ENCODE data around the gene CROCC.
A peak's percentile ranks its signal among the peaks of the same experiment; 100 is the strongest.
"Not testable (repeated sequence)": the region's sequence is repeated elsewhere in the genome, so short reads cannot be mapped to it uniquely, and the experiment has no call there.

The CROCC gene

DNA sequence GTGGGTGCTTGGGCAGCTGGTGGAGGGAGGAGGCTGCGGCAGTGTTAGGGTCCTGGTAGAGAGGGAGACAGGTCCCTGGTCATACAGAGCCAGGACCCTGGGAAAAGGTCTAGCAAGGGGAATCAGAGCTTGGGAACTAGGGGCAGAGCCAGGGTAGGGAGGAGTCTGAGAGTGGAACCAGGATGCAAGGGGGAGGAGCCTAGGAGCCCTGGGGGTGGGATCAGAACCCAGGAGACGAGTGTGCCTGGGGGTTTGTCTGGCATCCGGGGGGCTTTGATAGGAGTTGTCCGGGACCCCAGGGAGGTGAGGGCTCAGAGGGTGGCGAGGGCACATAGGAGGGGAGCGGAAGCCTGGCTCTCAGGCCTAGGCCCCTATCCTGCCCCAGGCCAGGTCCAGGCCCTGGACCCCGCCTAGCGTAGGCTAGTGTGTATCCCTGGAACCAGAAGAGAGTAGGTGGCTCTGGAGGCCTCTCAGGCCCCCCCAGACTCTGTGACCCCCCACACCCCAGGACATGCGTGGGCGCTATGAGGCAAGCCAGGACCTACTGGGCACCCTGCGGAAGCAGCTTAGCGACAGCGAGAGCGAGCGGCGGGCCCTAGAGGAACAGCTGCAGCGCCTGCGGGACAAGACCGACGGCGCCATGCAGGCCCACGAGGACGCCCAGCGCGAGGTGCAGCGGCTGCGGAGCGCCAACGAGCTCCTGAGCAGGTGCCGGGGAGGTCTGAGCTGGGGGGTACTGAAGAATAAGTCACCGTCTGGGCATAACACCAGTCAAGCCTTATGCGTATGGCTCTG is 17.9 kb downstream of the CROCC start:
- not testable (repeated sequence) for DNase-seq

DNA sequence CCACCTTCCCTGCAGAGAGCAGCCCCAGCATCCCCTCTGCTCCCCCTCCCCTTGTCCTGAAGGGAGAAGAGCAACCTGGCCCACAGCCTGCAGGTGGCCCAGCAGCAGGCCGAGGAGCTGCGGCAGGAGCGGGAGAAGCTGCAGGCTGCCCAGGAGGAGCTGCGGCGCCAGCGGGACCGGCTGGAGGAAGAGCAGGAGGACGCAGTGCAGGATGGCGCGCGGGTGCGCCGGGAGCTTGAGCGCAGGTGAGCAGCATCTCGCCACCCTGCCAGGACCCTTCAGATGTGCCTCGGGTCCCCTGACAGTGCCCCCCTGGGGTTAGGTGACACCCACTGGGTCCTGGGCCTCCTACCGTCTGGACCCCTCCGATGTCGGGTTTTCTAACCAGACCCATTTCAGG is 22.3 kb downstream of the CROCC start:
- no peak for DNase-seq

DNA sequence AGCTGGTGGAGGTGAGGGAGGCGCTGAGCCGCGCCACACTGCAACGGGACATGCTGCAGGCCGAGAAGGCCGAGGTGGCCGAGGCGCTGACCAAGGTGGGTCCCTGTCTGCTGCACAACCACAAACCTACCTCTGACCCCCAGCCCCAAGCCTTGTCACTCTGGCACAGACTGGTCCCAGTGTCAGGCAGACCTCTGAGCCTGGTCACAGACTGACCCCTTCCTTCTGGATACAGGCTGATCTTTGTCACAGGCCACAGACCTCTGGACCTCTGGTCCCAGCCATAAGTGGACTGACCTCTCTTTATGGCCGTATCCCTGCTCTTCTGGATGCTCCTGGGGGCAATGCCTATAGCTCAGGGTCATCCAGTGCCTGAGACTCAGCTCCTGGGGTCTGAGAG is 23.8 kb downstream of the CROCC start:
- not testable (repeated sequence) for DNase-seq

DNA sequence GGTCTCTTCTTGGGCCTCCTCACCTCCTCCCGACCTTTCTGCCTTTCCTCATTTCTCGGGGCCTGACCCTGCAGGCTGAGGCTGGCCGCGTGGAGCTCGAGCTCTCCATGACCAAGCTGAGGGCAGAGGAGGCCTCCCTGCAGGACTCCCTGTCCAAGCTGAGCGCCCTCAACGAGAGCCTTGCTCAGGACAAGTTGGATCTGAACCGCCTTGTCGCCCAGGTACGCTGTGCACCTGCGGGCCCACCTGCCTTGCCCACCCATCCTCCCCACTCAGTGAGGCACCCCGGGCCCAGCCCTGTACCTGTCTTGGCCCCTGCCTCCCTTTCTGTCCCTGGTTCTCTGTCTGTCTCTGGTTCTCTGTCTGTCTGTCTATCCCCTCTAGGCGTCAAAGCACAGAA is 24.5 kb downstream of the CROCC start:
- DNase-seq = not testable (repeated sequence)

DNA sequence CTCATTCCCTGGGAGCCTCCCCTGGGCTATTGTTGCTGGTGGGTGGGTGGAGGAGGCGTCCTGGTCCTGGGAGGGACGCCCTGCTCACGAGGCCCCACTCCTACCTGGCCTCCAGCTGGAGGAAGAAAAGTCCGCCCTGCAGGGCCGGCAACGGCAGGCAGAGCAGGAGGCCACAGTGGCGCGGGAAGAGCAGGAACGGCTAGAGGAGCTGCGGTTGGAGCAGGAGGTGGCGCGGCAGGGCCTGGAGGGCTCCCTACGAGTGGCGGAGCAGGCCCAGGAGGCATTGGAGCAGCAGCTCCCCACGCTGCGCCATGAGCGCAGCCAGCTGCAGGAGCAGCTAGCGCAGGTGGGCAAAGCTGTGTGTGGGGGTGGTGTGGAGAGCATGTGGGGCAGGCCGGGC is 24.9 kb downstream of the CROCC start:
- no peak for DNase-seq

DNA sequence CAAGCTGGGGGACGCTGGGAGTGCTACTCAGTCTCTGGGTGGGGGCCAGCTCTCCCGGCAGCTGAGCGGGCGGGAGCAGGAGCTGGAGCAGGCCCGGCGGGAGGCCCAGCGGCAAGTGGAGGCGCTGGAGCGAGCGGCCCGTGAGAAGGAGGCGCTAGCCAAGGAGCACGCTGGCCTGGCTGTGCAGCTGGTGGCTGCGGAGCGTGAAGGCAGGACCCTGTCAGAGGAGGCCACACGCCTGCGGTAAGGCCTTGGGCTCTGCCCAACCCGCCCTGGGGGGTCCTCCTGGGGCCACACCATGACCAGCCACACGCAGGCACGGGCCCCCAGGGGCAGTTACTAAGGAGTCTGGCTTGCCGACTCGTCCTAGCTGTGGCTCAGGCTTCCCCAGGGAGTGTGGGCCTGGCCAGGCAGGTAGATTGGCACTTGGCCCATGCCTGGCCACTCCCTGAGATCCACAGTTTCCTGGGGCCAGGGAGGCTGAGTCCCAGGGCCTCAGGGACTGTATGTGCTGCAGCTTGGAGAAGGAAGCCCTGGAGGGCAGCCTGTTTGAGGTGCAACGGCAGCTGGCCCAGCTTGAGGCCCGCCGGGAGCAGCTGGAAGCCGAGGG is 26.7 kb downstream of the CROCC start:
- not testable (repeated sequence) for DNase-seq

DNA sequence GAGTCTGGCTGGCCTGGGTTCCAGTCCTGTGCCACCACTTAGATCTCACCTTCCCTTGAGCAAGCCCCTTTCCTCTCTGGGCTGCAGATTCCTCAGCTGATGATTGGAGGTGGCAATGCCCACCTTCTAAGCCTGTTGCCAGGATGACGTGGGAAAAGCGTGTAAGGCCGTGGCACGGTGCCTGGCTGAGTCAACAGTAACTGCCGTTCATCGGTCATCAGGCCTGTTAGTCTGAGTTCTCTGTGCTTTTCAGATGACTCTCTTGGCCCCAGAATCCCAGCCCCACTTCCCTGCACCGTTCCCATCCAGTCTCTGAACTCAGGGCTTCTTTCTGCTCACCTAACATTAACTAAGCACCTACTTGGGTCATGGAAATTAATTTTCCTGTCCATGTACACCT is 27.3 kb downstream of the CROCC start:
- DNase-seq = not testable (repeated sequence)

DNA sequence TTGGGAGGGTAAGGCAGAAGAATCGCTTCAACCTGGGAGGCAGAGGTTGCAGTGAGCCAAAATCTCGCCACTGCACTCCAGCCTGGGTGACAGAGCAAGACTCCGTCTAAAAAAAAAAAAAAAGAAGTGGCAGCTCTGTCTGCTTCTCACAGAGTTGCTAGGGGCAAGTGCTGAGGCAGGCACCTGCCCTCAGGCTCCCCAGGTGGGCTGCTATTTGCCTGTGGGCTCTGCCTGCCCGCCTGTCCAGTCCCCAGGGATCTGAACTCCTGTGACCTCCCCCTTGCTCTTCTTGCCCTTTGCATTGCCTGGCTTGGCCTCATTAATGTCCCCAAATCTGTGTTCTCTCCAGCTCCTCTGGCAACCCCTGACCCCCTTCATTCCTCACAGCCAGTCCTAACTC is 30.6 kb downstream of the CROCC start:
- not testable (repeated sequence) for DNase-seq

DNA sequence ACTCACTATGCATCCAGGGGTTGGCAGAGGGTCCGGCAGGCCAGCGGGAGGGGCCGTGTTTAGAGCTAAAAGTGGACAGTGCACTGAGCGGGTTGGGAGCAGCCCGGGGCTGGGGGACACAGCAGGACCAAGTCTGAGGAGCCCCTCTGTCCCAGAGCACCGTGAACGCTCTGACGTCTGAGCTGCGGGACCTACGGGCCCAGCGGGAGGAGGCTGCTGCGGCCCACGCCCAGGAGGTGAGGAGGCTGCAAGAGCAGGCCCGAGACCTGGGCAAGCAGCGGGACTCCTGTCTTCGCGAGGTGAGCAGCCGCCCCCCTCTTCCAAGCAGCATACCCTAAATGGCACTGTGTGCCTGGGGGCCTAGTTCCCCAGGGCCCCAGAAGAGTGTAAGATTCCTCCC is 32.8 kb downstream of the CROCC start:
- DNase-seq = no peak

DNA sequence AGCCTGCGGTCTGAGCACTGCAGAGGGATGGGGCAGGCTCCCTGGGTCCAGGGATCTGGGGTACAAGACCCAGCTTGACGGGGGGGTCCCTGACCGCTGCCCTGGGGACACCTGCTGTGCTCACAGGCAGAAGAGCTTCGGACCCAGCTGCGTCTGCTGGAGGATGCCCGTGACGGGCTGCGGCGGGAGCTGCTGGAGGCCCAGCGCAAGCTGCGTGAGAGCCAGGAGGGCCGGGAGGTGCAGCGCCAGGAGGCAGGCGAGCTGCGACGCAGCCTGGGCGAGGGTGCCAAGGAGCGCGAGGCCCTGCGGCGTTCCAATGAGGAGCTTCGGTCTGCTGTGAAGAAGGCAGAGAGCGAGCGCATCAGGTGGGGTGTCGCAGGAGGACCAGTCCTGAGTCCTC is 33.5 kb downstream of the CROCC start:
- no peak for DNase-seq

DNA sequence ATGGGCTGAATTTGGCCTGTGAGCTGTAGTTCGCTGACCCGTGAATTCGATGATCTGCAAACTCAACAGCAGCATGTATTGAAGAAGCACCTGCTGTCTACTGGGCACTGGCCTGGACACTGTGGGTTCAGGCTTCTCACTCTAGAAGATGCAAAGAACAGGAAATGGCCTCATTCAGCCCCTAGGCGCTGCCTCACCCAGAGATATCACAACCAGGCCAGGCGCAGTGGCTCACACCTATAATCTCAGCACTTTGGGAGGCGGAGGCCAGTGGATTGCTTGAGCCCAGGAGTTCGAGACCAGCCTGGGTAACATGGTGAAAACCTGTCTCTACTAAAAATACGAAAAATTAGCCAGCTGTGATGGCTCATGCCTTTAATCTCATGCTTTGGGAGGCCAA is 35.0 kb downstream of the CROCC start:
- DNase-seq = no peak

DNA sequence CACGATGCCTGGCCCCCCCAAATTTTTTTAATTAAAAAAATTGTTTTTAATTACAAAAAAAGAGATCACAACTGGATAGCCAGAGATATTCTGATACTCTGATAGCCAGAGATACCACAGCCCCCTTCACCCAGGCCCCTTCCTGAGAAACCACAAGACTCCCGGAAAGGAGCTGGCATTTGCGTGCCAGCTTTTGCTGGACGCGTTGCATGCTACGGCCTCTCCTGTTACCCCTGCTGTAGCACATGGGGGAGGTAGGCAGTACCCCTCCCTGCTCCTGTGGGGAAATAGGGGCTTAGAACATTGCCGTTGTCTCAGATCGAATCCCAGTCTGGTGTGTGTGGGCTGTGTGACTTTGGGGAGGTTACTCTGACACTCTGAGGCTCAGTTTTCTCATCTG is 36.0 kb downstream of the CROCC start:
- no peak for DNase-seq

DNA sequence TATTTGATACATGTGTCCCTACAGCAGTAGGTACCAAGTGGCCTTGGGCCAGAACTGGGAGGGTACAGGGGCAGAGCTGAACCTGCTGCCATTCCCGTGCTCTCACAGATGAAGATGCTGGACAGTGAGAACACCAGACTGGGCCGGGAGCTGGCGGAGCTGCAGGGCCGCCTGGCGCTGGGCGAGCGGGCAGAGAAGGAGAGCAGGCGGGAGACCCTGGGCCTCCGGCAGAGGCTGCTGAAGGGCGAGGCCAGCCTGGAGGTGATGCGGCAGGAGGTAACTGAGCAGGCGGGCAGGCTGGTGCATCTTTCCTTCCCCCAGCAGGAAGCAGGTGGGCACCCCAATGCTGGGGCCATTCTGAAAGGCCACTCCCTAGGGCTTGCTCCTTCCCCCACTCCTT is 36.7 kb downstream of the CROCC start:
- DNase-seq = no peak

DNA sequence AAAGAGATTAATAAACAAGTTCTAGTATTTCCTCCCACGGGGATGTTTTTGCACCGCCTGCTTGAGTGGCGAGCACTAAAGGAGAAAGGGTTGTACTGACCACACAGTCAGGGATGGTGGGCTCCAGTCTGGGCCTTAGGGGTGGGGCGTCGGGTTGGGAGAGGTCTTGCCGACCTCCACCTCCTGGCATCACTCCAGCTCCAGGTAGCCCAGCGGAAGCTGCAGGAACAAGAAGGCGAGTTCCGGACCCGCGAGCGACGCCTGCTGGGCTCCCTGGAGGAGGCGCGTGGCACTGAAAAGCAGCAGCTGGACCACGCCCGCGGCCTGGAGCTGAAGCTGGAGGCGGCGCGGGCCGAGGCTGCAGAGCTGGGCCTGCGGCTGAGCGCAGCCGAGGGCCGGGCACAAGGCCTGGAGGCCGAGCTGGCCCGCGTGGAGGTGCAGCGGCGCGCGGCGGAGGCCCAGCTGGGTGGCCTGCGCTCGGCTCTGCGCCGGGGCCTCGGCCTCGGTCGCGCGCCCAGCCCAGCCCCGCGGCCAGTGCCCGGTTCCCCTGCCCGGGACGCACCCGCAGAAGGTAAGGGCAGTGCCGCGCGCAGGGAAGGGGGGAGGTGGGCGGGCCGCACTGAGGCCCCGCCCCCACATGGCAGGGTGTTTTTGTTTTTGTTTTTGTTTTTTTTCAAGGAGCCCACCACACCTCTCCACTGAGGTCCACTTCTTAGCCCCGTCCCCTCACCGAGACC is 39.0 kb downstream of the CROCC start:
- DNase-seq = peak; percentile 24 to 67 (median 54)

DNA sequence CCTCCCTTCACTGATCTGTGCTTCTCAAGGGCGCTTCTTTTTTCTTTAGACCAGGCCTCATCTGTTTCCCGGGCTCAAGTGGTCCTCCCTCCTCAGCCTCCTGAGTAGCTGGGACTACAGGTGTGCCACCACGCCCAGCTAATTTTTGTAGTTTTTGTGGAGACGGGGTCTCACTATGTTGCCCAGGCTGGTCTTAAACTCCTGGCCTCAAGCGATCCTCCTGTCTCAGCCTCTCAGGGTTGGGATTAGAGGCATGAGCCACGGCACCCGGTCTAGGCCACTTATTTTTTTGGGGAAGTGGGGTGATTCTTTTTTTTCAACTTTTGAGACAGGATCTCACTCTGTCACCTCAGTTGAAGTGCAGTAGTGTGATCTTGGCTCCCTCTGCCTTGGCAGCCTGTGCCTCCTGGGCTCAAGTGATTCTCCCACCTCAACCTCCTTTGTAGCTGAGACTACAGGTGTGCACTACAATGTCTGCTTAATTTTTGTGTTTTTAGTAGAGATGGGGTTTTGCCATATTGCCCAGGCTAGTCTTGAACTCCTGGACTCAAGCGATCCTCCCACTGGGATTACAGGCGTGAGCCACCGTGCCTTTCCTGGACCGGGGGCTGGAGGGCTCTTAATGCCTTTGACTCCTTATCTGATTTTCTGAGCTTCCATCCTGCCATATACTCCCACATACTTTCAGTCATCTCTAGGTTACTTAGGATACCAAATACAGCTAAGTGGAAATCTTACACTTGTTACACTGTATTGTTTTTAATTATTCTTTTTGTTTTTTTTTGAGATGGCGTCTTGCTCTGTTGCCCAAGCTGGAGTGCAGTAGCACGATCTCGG is 39.8 kb downstream of the CROCC start:
- no peak for DNase-seq

DNA sequence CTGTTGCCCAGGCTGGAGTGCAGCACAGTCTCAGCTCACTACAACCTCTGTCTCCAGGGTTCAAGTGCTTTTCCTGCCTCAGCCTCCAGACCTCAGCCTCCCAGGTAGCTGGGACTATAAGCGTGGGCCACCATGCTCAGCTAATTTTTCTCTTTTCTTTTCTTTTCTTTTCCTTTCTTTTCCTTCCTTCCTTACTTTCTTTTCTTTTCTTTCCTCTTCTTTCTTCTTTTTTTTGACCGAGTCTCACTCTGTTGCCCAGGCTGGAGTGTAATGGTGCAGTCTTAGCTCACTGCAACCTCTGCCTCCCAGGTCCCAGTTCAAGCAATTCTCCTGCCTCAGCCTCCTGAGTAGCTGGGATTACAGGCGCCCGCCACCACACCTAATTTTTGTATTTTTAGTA is 42.4 kb downstream of the CROCC start:
- not testable (repeated sequence) for DNase-seq

DNA sequence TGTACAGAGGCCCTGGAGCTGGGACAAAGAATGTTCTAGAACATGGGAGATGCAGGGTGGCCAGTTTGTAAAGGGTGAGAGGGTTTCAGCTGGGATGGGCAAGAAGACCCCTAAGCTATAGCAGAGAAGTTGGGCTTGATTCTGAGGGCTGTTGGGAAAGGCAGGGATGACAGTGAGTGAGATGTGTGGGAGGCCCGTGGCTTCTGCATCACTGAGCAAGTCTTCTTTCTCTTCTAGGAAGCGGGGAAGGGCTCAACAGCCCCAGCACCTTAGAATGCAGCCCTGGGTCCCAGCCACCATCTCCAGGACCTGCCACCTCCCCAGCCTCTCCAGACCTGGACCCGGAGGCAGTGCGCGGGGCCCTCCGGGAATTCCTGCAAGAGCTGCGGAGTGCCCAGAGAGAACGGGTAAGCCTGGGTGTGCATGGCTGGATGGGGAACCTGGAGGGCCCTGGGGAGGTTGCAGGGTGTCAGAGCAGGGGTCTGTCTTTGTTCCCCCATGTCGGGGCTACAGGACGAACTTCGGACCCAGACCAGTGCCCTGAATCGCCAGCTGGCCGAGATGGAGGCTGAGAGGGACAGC is 43.8 kb downstream of the CROCC start:
- DNase-seq = no peak

DNA sequence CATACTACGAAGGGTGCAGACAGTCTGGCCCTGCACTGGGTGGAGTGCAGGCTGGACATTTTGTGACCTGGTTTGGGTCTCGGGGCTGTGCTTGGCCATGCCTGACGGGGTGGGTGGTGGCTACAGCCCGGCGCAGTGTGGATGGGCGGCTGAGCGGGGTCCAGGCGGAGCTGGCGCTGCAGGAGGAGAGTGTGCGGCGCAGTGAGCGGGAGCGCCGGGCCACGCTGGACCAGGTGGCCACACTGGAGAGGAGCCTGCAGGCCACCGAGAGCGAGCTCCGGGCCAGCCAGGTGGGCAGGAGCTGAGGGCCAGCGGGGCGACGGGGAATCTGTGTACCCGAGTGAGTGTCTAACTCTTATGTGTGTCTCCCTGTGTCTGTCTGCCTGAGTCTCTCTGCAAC is 44.6 kb downstream of the CROCC start:
- DNase-seq = no peak

DNA sequence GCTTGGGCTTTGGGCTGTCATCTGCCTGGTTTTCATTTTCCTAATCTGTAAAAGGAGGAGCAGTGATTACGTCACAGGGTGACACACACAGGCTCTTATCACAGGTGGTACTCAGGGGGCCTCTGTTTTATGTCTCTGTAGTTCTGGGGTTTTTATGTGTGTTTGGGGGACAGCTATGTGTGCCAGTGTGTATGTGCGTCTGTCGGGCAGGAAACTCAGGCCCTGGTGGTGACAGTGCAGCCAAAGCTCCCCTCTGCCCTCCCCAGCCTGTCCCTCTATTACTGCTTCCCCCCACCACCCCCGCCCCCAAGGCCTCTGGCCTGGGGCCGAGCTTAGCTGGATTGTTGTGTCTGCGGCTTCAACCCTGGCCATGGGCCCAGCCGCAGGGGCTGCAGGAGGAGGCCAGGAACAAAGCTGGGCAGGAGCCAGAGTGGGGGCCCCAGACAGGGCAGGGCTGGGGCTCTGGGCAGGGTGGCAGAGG is 45.4 kb downstream of the CROCC start:
- DNase-seq = no peak

DNA sequence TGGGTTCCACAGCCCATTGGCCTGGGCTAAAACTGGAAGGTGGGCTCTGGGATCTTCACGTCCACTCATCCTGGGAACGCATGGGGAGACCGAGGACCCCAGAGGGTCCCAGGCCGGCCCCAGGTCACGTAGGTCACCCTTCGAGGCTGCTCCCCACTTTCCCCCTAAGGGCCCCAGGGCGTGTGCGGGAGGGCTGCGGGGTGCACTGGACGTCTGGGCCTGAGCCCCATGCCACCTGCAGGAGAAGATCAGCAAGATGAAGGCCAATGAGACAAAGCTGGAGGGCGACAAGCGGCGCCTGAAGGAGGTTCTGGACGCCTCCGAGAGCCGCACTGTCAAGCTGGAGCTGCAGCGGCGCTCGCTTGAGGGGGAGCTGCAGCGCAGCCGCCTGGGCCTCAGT is 46.2 kb downstream of the CROCC start:
- no peak for DNase-seq

DNA sequence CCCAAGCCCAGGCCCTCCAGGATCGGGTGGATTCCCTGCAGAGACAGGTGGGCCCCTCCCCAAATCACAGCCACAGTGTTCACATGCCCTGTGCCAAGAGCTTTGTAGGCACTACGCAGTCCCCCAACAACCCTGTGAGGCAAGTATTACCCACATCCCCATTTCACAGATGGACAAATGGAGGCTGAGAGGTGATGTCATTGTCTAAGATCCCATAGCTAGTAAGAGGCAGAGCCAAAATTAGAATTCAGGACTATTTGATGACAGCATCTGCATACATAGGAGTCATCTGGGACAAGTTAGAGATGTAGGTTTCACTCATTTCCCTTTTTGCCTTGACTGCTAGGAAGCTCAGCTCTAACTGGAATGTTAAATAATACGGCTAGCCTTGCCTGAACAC is 46.6 kb downstream of the CROCC start:
- DNase-seq = no peak

DNA sequence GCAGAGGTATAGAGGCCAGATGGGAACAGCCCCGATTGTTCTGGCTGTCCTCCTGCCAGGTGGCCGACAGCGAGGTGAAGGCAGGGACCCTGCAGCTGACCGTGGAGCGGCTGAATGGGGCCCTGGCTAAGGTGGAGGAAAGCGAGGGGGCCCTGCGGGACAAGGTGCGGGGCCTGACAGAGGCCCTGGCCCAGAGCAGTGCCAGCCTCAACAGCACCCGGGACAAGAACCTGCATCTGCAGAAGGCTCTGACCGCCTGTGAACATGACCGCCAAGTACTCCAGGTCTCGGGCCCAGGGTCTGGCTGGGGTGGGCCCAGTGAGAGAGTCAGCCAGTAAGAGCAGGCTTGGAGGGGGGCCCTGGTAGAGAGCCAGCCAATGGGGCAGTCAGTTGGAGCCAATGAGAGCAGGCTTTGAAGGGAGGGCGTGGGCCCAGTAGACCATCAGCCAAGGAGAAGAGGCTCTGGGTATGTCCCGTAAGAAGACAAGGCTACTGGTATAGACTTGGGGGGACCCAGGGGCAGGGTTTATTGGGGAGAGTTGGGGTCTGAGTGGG is 47.4 kb downstream of the CROCC start:
- DNase-seq = no peak

Measured in activated naive CD4-positive, alpha-beta T cell (primary cell).